HCT116 (cell line): ENCODE measurements around the gene MLANA. TPM values are rescaled to one million over a fixed set of nuclear protein-coding genes. Genes with fewer than 3 reads are reported as not detected.

Source experiments
- ATAC-seq: fragments of 200-7000 bp; cut with Tn5 transposase; 2 replicates; pipeline ENCODE4 v1.9.1; 2020; ENCODE audit warnings: mild to moderate bottlenecking, moderate library complexity
- BruUV-seq: library from RNA; stranded (reverse); fragments of 400-500 nt; replicated peaks from 2 replicates; lab custom pipeline; 2021; lab: Mats Ljungman, UMichigan
- CTCF ChIA-PET: fragments of 300-600 bp; sonication (Branson Sonifier 250); formaldehyde crosslinking; loops from one replicate; lab custom pipeline; 2021; ENCODE audit warnings: antibody characterized with exemption; lab: Charles Lee
- POLR2A ChIA-PET: fragments of 300-600, 350-600 bp; sonication (Branson Sonifier 250); formaldehyde crosslinking; loops from one replicate; lab custom pipeline; 2021; ENCODE audit warnings: antibody characterized with exemption; lab: Charles Lee
- RAD21 ChIA-PET, 2 experiments: fragments of 300-600 bp; sonication (Branson Sonifier 250); formaldehyde crosslinking; loops; one replicate each; lab custom pipeline; 2023; ENCODE audit warnings: low total read pairs in 2 of 2; ENCODE audit not compliant: uncharacterized antibody in 2 of 2, unreplicated experiment in 2 of 2, low non-redundant PET in 1 of 2; lab: Charles Lee
- DNase-seq: peaks from one replicate; pipeline ENCODE4 v3.0.0-alpha.2; 2010; ENCODE audit warnings: low read depth, low spot score
- H2AFZ ChIP-seq: fragments of 200-600 bp; shearing (Covaris generic), sonication (generic); 2 replicates; pipeline ENCODE4 v1.6.1; 2017; ENCODE audit warnings: low read depth, mixed run types, mixed read lengths, antibody characterized with exemption, low read length; ENCODE audit not compliant: poor library complexity, severe bottlenecking
- H3K27ac ChIP-seq: 2 replicates; pipeline ENCODE4 v1.5.1; 2012; ENCODE audit warnings: low read depth, low read length
- H3K27me3 ChIP-seq: fragments of 200-600 bp; sonication (generic); 2 replicates; pipeline ENCODE4 v1.6.1; 2016; ENCODE audit warnings: mixed run types, low read length, mixed read lengths; ENCODE audit not compliant: insufficient read depth
- H3K36me3 ChIP-seq, 2 experiments: fragments of 200-500 bp in 1 of 2; fragments of 200-600 bp in 1 of 2; sonication (Bioruptor generic) in 1 of 2; sonication (generic) in 1 of 2; 2 replicates each; pipeline versions ENCODE4 v1.5.1 to v1.6.1; 2014 to 2016; ENCODE audit warnings: low read length in 2 of 2, inconsistent platforms in 1 of 2, mixed read lengths in 1 of 2, mixed run types in 1 of 2; ENCODE audit not compliant: insufficient read depth in 2 of 2, control insufficient read depth in 1 of 2
- H3K4me1 ChIP-seq, 2 experiments: fragments of 200-600 bp in 1 of 2; sonication (generic) in 1 of 2; 2 replicates each; pipeline versions ENCODE4 v1.5.1 to v1.6.1; 2012 to 2017; ENCODE audit warnings: low read length in 2 of 2, inconsistent platforms in 1 of 2, mild to moderate bottlenecking in 1 of 2, mixed read lengths in 1 of 2, mixed run types in 1 of 2, moderate library complexity in 1 of 2; ENCODE audit not compliant: insufficient read depth in 2 of 2, control insufficient read depth in 1 of 2
- H3K4me2 ChIP-seq: fragments of 200-600 bp; sonication (generic); 2 replicates; pipeline ENCODE4 v1.6.1; 2017; ENCODE audit warnings: mixed run types, low read length, mixed read lengths
- H3K4me3 ChIP-seq, 2 experiments: fragments of 200-600 bp in 1 of 2; sonication (generic) in 1 of 2; replicated peaks in 1 of 2; 2 replicates each; pipeline ENCODE4 v1.5.1; 2011 to 2016; ENCODE audit warnings: low read length in 2 of 2, control low read depth in 1 of 2, low read depth in 1 of 2, mild to moderate bottlenecking in 1 of 2, mixed read lengths in 1 of 2, mixed run types in 1 of 2
- H3K79me2 ChIP-seq: fragments of 200-600 bp; sonication (generic); 2 replicates; pipeline ENCODE4 v1.6.1; 2017; ENCODE audit warnings: mild to moderate bottlenecking, mixed run types, low read length, moderate library complexity, mixed read lengths; ENCODE audit not compliant: insufficient read depth
- H3K9ac ChIP-seq: fragments of 200-600 bp; sonication (generic); 2 replicates; pipeline ENCODE4 v1.6.1; 2016; ENCODE audit warnings: low read length, mixed read lengths
- H3K9me2 ChIP-seq: fragments of 200-600 bp; sonication (generic), shearing (Covaris generic); 2 replicates; pipeline ENCODE4 v1.6.1; 2017; ENCODE audit warnings: mixed run types, mild to moderate bottlenecking, moderate library complexity; ENCODE audit not compliant: insufficient read depth
- H3K9me3 ChIP-seq, 2 experiments: fragments of 200-500 bp in 1 of 2; fragments of 200-600 bp in 1 of 2; sonication (Bioruptor generic) in 1 of 2; sonication (generic) in 1 of 2; 2 replicates each; pipeline ENCODE4 v1.6.1; 2014 to 2017; ENCODE audit warnings: low read length in 2 of 2, mixed read lengths in 2 of 2, inconsistent platforms in 1 of 2, low read depth in 1 of 2, mild to moderate bottlenecking in 1 of 2, mixed run types in 1 of 2, moderate library complexity in 1 of 2; ENCODE audit not compliant: control insufficient read depth in 1 of 2, insufficient read depth in 1 of 2
- H4K20me1 ChIP-seq: fragments of 200-600 bp; sonication (generic), shearing (Covaris generic); 2 replicates; pipeline ENCODE4 v1.6.1; 2017; ENCODE audit warnings: mixed run types, mild to moderate bottlenecking, moderate library complexity; ENCODE audit not compliant: insufficient read depth
- CBX3 ChIP-seq: IDR thresholded peaks from 2 replicates; pipeline ENCODE4 v1.6.1; 2012; ENCODE audit warnings: low read depth
- CEBPB ChIP-seq: IDR thresholded peaks from 2 replicates; pipeline ENCODE4 v1.6.1; 2012; ENCODE audit warnings: low read depth
- ELF1 ChIP-seq: IDR thresholded peaks from 2 replicates; pipeline ENCODE4 v1.6.1; 2012; ENCODE audit warnings: low read depth, borderline replicate concordance
- EZH2 ChIP-seq: fragments of 200-600 bp; sonication (generic); IDR thresholded peaks from 2 replicates; pipeline ENCODE4 v1.6.1; 2017; ENCODE audit warnings: antibody characterized with exemption, mixed run types
- EZH2phosphoT487 ChIP-seq: fragments of 200-600 bp; IDR thresholded peaks from 2 replicates; pipeline ENCODE4 v1.6.1; 2018; ENCODE audit warnings: antibody characterized with exemption, borderline replicate concordance
- FOSL1 ChIP-seq: IDR thresholded peaks from 2 replicates; pipeline ENCODE4 v1.6.1; 2012; ENCODE audit warnings: low read depth
- POLR2A ChIP-seq: IDR thresholded peaks from 2 replicates; pipeline ENCODE4 v1.7.0; 2011; ENCODE audit warnings: borderline replicate concordance; ENCODE audit not compliant: insufficient read depth, insufficient read length; ENCODE audit errors: extremely low read depth
- POLR2AphosphoS5 ChIP-seq: IDR thresholded peaks from 2 replicates; pipeline ENCODE4 v1.6.1; 2011; ENCODE audit warnings: mild to moderate bottlenecking, low read depth, low read length, moderate library complexity
- RAD21 ChIP-seq: IDR thresholded peaks from 2 replicates; pipeline ENCODE4 v1.6.1; 2012; ENCODE audit warnings: low read depth, mild to moderate bottlenecking
- SIN3A ChIP-seq: IDR thresholded peaks from 2 replicates; pipeline ENCODE4 v1.6.1; 2012; ENCODE audit warnings: low read depth
- SP1 ChIP-seq: IDR thresholded peaks from 2 replicates; pipeline ENCODE4 v1.6.1; 2012; ENCODE audit warnings: low read depth
- YY1 ChIP-seq: IDR thresholded peaks from 2 replicates; pipeline ENCODE4 v1.6.1; 2011; ENCODE audit warnings: low read length, low read depth, moderate library complexity, mild to moderate bottlenecking; ENCODE audit not compliant: insufficient replicate concordance; ENCODE audit errors: extremely low read depth
- ZFX ChIP-seq: fragments of 450-650 bp; IDR thresholded peaks from 2 replicates; pipeline ENCODE4 v1.6.1; 2017
- intact Hi-C: fragments of 100-400 bp; cut with micrococcal nuclease; formaldehyde crosslinking; loops from 2 replicates; pipeline ENCODE4 v1.10.0; 2022
- total RNA-seq: library from RNA; stranded (reverse); gene quantifications from one replicate; pipeline ENCODE4 v1.2.1, GENCODE V29; 2021; ENCODE audit not compliant: unreplicated experiment
- TF ChIP-seq, protein P1 (sequence below): IDR thresholded peaks from 2 replicates; pipeline ENCODE4 v1.6.1; 2012
- TF ChIP-seq, protein P2 (sequence below): IDR thresholded peaks from 2 replicates; pipeline ENCODE4 v1.6.1; 2011; ENCODE audit warnings: mild to moderate bottlenecking, low read length, moderate library complexity; ENCODE audit not compliant: insufficient replicate concordance; ENCODE audit errors: extremely low read depth
- TF ChIP-seq, protein P3 (sequence below): IDR thresholded peaks from 2 replicates; pipeline ENCODE4 v1.6.1; 2012; ENCODE audit warnings: low read depth

MLANA gene
- total RNA-seq, 1 experiment from 2014 or later, result not detected

DNA sequence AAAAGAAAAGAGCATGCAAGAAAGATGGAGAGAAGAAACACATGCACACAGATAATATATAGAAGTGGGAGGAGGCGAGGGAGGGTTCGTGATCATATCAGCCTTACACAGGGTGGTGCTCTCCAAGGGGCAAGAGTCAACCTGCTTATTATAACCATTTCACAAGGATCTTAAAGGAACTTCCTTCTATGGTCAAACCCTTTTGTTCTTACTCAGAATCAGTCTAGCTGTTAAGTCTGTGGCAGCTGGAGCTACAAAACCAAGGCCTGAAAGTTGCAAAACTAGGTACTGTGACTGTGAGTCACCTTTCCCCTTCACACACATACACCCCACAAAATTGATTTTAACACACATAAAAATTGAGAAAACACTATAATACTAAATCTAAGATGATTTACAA lies 39.2 kb upstream of the MLANA start:
- BruUV-seq, result no TSS peak
- POLR2A ChIA-PET, result no interaction called here

DNA sequence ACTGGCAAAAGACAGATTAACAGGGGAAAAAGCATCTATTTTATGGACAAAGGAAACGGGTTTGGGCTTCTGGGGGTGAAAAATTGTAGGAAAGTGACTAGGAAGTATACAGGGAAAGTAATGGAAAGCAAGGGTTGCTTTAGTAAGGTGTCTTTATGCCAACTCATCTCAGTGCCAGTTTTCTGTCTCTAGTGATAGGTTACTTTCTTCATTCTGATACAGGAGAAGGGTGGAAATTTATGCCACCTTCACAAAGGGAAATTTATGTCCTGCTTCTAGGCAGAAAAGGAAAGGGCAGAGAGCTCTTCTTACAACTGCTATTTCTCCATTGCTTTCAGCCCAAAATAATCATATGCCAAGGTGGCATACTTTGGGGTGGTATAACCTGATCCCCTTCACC lies 37.7 kb upstream of the MLANA start:
- no peak for DNase-seq
- ATAC-seq, result no peak
- Histone ChIP-seq H3K4me1 (no peaks in the 10 kb centered on the region), H3K27me3 (no peaks in the 10 kb centered on the region), H3K9me2 (no peaks in the 10 kb centered on the region), H3K4me2 (no peak overlapping the region), H3K9me3 (no peaks in the 10 kb centered on the region), H3K9ac (no peak overlapping the region), H3K36me3 (no peaks in the 10 kb centered on the region), H3K79me2 (no peaks in the 10 kb centered on the region), H4K20me1 (no peaks in the 10 kb centered on the region), H3K4me3 (no peak overlapping the region), H3K27ac (no peak overlapping the region), H2AFZ (no peak overlapping the region)
- TF ChIP-seq FOSL1 (no peak), ZFX (no peak), CEBPB (no peak), CBX3 (no peak), POLR2AphosphoS5 (no peak), EZH2 (no peak), YY1 (no peak), RAD21 (no peak), SIN3A (no peak), POLR2A (no peak), EZH2phosphoT487 (no peak), SP1 (no peak)
- TF ChIP-seq, protein P1, sequence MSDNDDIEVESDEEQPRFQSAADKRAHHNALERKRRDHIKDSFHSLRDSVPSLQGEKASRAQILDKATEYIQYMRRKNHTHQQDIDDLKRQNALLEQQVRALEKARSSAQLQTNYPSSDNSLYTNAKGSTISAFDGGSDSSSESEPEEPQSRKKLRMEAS, result no peak
- TF ChIP-seq, protein P2, sequence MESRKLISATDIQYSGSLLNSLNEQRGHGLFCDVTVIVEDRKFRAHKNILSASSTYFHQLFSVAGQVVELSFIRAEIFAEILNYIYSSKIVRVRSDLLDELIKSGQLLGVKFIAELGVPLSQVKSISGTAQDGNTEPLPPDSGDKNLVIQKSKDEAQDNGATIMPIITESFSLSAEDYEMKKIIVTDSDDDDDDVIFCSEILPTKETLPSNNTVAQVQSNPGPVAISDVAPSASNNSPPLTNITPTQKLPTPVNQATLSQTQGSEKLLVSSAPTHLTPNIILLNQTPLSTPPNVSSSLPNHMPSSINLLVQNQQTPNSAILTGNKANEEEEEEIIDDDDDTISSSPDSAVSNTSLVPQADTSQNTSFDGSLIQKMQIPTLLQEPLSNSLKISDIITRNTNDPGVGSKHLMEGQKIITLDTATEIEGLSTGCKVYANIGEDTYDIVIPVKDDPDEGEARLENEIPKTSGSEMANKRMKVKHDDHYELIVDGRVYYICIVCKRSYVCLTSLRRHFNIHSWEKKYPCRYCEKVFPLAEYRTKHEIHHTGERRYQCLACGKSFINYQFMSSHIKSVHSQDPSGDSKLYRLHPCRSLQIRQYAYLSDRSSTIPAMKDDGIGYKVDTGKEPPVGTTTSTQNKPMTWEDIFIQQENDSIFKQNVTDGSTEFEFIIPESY, result no peak
- TF ChIP-seq, protein P3, sequence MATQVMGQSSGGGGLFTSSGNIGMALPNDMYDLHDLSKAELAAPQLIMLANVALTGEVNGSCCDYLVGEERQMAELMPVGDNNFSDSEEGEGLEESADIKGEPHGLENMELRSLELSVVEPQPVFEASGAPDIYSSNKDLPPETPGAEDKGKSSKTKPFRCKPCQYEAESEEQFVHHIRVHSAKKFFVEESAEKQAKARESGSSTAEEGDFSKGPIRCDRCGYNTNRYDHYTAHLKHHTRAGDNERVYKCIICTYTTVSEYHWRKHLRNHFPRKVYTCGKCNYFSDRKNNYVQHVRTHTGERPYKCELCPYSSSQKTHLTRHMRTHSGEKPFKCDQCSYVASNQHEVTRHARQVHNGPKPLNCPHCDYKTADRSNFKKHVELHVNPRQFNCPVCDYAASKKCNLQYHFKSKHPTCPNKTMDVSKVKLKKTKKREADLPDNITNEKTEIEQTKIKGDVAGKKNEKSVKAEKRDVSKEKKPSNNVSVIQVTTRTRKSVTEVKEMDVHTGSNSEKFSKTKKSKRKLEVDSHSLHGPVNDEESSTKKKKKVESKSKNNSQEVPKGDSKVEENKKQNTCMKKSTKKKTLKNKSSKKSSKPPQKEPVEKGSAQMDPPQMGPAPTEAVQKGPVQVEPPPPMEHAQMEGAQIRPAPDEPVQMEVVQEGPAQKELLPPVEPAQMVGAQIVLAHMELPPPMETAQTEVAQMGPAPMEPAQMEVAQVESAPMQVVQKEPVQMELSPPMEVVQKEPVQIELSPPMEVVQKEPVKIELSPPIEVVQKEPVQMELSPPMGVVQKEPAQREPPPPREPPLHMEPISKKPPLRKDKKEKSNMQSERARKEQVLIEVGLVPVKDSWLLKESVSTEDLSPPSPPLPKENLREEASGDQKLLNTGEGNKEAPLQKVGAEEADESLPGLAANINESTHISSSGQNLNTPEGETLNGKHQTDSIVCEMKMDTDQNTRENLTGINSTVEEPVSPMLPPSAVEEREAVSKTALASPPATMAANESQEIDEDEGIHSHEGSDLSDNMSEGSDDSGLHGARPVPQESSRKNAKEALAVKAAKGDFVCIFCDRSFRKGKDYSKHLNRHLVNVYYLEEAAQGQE, result no peak
- CTCF ChIA-PET, result no interaction called here
- BruUV-seq, result no TSS peak
- RAD21 ChIA-PET, result no interaction called here
- intact Hi-C loops, result no loop called here
- POLR2A ChIA-PET, result interaction anchor here (0.7 kb wide), 1 partner anchor 9 kb away, joined by 3 read pairs; no protein-coding TSS in a partner anchor

More for the DNA sequence above, 39.2 kb upstream of the MLANA start:
- intact Hi-C loops, result no loop called here
- Histone ChIP-seq H2AFZ (no peak overlapping the region), H4K20me1 (no peaks in the 10 kb centered on the region), H3K4me3 (no peak overlapping the region), H3K27ac (no peak overlapping the region), H3K4me2 (no peak overlapping the region), H3K36me3 (no peaks in the 10 kb centered on the region), H3K27me3 (no peaks in the 10 kb centered on the region), H3K4me1 (peaks cover 0 to 6% of the 10 kb centered on the region in 2 experiments; a peak in 1 of 4 replicates), H3K9ac (no peak overlapping the region)
- RAD21 ChIA-PET, result no interaction called here
- DNase-seq, result no peak
- no peak for ATAC-seq
- TF ChIP-seq FOSL1 (0 out of 2 replicates have a peak, but pooled peaks have one; percentile 11), ELF1 (no peak), SP1 (no peak), ZFX (no peak)
- TF ChIP-seq, all 23 proteins: peak for 1
- CTCF ChIA-PET, result interaction anchor here (0.9 to 1.3 kb wide), 2 partner anchors 18 kb away, joined by 3 read pairs; partner anchors contain the start of gene ERMP1
- Histone ChIP-seq H3K9me2 (no peaks in the 10 kb centered on the region), H3K9me3 (no peaks in the 10 kb centered on the region), H3K79me2 (no peaks in the 10 kb centered on the region)
